RWPE2 (cell line): ENCODE measurements around the gene TBL1X.

Experiments used
- ATAC-seq: fragments of 200-7000 bp; cut with Tn5 transposase; 3 replicates; pipeline ENCODE4 v1.9.1; 2021; ENCODE audit warnings: low read depth
- DNase-seq: peaks from one replicate; pipeline ENCODE4 v3.0.0-alpha.2; 2020; ENCODE audit warnings: low spot score
- H3K27ac ChIP-seq: fragments of 450-650 bp; 2 replicates; pipeline ENCODE4 v1.5.1; 2017; ENCODE audit warnings: mild to moderate bottlenecking; ENCODE audit not compliant: poor library complexity, severe bottlenecking
- H3K27me3 ChIP-seq: fragments of 250-450 bp; sonication (Bioruptor Pico); 2 replicates; pipeline ENCODE4 v1.5.1; 2021; ENCODE audit warnings: mild to moderate bottlenecking, moderate library complexity; ENCODE audit not compliant: insufficient read depth, poor library complexity, severe bottlenecking
- H3K36me3 ChIP-seq: fragments of 250-450 bp; sonication (Bioruptor Pico); 2 replicates; pipeline ENCODE4 v1.5.1; 2020; ENCODE audit warnings: low read depth, mild to moderate bottlenecking, moderate library complexity
- H3K4me1 ChIP-seq: fragments of 250-450 bp; sonication (Bioruptor Pico); 2 replicates; pipeline ENCODE4 v1.5.1; 2021; ENCODE audit warnings: mild to moderate bottlenecking, moderate library complexity; ENCODE audit not compliant: insufficient read depth, poor library complexity, severe bottlenecking
- H3K4me3 ChIP-seq: fragments of 250-450 bp; sonication (Bioruptor Pico); 2 replicates; pipeline ENCODE4 v1.5.1; 2021; ENCODE audit warnings: mild to moderate bottlenecking, moderate library complexity; ENCODE audit not compliant: severe bottlenecking
- H3K9me3 ChIP-seq: fragments of 250-450 bp; sonication (Bioruptor Pico); 2 replicates; pipeline ENCODE4 v1.5.1; 2021; ENCODE audit warnings: mild to moderate bottlenecking, moderate library complexity; ENCODE audit not compliant: severe bottlenecking
- CTCF ChIP-seq: fragments of 450-650 bp; IDR thresholded peaks from one replicate; pipeline ENCODE4 v1.5.1; 2017; ENCODE audit warnings: mild to moderate bottlenecking, moderate library complexity; ENCODE audit not compliant: poor library complexity, severe bottlenecking

Gene TBL1X

GRCh38 chrX:9708923-9709553 is 244.2 kb downstream of the TBL1X start:
- DNase-seq (no peak), ATAC-seq (peak; percentile 66; the same call in 2 of the 3 replicates)

GRCh38 chrX:9710332-9710731 is 245.5 kb downstream of the TBL1X start:
- no peaks in the 10 kb centered on the region for H3K27me3 ChIP-seq
- no peak for DNase-seq

More at GRCh38 chrX:9708923-9709553, 244.2 kb downstream of the TBL1X start:
- Histone ChIP-seq H3K36me3 (peaks cover 6% of the 10 kb centered on the region), H3K27ac (no peak overlapping the region), H3K27me3 (no peaks in the 10 kb centered on the region), H3K9me3 (no peaks in the 10 kb centered on the region), H3K4me1 (no peaks in the 10 kb centered on the region), H3K4me3 (no peak overlapping the region)
- TF ChIP-seq CTCF = peak; percentile 74

GRCh38 chrX:9717376-9717775 is 252.5 kb downstream of the TBL1X start:
- ATAC-seq (no peak), DNase-seq (no peak)
- Histone ChIP-seq H3K9me3 (no peaks in the 10 kb centered on the region), H3K27ac (no peak overlapping the region), H3K36me3 (no peaks in the 10 kb centered on the region), H3K4me1 (no peaks in the 10 kb centered on the region), H3K4me3 (no peak overlapping the region), H3K27me3 (no peaks in the 10 kb centered on the region)
- no peak for TF ChIP-seq CTCF

More at GRCh38 chrX:9710332-9710731, 245.5 kb downstream of the TBL1X start:
- no peak for ATAC-seq
- Histone ChIP-seq H3K27ac (no peak overlapping the region), H3K36me3 (peaks cover 6% of the 10 kb centered on the region), H3K4me3 (no peak overlapping the region), H3K9me3 (no peaks in the 10 kb centered on the region), H3K4me1 (no peaks in the 10 kb centered on the region)
- TF ChIP-seq CTCF = no peak

GRCh38 chrX:9724711-9725110 is 259.9 kb downstream of the TBL1X start:
- Histone ChIP-seq H3K4me3 (no peak overlapping the region), H3K4me1 (no peaks in the 10 kb centered on the region), H3K9me3 (no peaks in the 10 kb centered on the region), H3K36me3 (no peaks in the 10 kb centered on the region), H3K27me3 (no peaks in the 10 kb centered on the region), H3K27ac (no peak overlapping the region)
- no peak for DNase-seq
- no peak for ATAC-seq
- no peak for TF ChIP-seq CTCF

DNA sequence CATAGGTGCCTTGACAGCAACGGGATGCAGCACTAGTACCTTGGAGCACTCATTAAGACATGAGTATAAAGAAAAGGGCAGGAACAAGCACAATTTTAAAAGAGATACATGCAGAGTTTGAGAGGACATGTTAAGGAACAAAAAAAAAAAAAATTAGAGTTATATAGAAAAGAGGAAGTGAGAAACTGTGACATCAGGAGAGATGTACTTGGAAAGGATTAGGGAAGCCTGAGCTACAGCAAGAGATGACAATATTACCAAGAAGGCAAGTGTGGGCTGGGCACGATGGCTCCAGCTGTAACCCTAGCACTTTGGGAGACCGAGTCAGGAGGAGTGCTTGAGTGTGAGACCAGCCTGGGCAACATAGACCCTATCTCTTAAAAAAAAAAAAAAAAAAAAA is 263.4 kb downstream of the TBL1X start:
- Histone ChIP-seq H3K27me3 (no peaks in the 10 kb centered on the region), H3K27ac (no peak overlapping the region), H3K4me1 (no peaks in the 10 kb centered on the region), H3K9me3 (no peaks in the 10 kb centered on the region), H3K36me3 (no peaks in the 10 kb centered on the region), H3K4me3 (no peak overlapping the region)
- TF ChIP-seq CTCF = no peak
- no peak for ATAC-seq
- no peak for DNase-seq
